ENCODE results near the gene MRPL16.

Gene MRPL16

DNA sequence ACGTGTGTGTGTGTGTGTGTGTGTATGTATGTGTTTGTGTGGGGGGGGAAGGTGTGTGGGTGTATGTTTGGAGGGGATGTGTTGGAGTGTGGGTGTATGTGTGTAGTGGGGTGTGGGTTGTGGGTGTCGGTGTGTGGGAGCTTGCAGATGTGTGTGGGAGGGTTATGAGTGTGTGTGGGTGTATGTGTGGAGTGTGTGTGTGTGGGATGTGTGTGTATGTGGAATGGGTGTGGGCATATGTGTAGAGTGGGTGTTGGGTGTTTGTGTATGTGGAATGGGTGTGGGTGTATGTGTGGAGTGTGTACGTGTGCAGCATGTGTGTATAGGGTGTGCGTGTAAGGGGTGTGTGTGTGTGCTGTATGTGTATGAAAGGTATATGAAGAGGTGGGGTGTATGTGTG lies 40.8 kb downstream of the MRPL16 start:
- DNase-seq = no peak

DNA sequence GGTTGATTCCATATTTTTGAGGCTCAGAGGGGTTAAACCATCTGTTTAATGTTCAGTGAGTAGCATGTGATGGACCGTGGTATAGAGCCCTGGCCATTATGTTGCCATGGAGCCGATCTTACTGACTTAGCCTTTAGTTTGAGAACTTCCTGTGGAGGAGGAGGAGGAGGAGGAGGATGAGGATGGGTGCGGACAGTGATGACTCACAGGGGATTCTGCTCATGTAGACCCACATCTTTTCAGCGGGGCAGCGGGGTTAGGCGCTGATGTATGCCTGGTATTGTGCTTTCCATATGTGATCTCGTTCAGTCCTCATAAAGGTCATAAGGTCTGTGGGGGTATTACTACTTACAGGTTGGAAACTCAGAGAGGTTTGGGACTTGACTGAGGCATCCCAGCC lies 41.5 kb downstream of the MRPL16 start:
- DNase-seq = no peak

DNA sequence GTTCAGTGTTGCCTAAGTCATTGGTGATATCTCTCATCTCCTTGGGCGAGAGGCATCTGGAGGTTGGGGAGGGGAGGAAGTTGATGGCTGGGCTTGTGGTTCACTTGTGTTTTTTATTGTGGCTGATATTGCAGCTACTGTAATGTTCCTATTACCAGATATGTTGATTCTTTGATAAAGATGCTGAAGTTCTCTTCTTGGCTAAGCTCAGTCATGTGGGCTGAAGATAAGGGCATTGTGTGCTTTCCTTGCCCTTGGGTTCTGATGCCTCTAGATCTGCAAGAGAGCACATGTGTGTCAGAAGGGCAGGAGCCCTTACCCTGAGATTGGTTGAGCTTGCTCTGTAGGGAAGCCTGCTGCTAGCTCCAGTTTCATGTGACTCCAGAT lies 43.4 kb downstream of the MRPL16 start:
- no peak for DNase-seq

DNA sequence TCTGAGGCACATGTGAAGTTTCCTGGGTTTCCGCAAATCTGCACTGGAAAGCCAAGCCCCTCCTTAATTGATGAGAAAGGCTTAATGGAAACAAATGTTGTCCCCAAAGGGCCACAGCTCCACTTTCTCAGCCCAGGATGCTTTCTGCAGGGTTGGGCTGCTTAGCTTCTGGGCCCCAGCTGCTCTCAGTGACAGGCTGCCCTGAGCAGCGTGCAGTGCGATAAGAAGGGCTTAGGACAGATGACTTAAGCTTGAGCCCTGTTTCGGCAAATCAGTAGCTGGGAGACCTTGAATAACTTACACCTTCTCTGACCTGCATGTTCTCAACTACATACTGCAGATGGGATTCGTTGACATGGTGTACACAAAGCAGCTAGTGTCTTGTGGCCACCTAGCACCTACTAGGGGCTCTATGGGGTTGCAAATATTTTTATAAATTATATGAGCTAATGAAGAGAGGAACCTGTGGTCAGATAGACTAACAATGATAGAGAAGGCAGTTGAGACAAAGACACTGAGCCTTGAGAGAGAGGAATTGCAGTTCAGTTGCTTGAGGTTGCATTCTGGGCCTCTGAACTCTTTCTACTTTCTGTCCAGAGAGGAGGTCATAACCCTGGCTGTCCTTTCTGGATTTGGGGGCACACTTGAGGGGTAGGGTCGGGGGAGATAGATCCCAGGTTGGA lies 43.9 kb downstream of the MRPL16 start:
- no peak for DNase-seq

DNA sequence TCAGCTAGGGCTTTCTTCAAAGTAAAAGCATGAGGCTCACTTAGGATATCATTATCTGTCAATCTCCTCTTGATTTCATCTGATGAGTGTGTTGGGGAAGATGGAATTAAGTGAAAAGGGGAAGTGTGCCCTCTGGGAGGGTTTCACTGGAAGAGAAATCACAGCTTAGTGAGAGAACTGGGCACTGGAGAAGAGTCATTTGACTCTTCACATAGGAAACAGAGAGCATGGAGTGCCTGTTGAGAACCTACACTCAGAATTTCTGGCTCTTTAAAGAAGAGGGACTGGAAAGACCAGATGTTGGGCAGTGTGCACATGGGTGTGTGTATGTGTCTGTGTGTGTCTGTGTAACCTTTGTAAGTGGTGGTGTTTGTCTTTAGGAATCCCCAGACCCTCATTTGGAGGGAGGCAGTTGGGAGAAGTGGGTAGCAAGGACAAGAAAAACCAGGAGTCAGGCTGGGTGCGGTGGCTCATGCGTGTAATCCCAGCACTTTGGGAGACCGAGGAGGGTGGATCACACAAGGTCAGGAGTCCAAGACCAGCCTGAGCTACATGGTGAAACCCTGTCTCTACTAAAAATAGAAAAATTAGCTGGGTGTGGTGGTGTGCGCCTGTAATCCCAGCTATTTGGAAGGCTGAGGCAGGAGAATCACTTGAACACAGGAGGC lies 45.4 kb downstream of the MRPL16 start:
- no peak for DNase-seq

DNA sequence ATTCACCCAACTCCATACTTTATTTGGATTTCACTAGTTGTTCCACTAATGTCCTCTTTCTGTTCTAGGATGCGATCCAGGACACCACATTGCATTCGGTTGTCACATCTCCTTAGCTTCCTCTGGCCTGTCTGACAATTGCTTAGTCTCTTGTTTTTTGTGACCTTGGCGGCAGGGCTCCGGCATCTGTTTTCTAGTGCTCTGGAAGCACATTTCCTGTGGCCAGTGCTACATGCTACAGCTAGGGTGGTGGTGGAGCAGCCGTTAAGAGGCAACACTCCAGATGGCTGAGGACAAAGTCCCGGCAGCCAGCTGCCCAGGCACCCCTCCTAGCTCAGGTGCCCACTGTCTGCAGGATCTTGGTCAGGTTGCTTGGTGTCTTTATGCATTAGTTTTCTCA lies 48.6 kb downstream of the MRPL16 start:
- no peak for DNase-seq

DNA sequence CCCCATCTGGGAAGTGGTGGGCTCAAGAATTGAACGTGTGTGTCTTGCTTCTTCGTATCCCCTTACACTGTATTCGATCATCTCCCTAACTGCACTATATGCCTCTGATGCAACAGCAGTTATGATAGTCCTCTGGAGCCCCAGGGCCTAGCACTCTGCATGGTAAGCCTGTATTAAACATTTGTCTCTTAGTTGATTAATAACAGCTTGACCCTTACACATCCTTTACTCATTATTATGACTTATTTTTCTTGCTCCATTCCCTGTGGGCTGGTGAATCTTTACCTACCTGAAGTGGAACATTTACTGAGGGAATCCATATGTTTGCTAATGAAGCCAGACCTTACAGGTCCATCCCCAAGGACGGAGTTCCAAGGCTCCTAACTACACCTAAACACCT lies 49.8 kb downstream of the MRPL16 start:
- no peak for DNase-seq

DNA sequence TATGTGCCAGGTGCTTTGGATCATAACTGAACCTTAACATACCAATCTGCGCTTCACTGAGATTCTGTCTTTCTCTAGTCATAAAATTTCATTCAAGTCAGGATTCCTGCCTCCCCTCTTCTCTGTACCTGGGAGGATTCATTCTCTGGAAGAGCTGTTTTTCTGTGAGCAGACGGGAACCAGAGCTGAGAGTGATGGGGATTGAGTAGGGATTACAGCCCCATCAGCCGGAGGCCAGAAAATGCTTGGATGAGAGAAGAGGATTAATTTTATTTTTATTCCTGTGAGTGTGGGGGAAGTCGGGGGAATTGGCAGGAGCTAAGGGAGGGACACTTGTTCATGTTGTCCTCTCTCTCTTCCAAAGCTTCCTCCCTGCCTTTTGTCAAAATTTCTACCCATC lies 50.7 kb downstream of the MRPL16 start:
- no peak for DNase-seq

DNA sequence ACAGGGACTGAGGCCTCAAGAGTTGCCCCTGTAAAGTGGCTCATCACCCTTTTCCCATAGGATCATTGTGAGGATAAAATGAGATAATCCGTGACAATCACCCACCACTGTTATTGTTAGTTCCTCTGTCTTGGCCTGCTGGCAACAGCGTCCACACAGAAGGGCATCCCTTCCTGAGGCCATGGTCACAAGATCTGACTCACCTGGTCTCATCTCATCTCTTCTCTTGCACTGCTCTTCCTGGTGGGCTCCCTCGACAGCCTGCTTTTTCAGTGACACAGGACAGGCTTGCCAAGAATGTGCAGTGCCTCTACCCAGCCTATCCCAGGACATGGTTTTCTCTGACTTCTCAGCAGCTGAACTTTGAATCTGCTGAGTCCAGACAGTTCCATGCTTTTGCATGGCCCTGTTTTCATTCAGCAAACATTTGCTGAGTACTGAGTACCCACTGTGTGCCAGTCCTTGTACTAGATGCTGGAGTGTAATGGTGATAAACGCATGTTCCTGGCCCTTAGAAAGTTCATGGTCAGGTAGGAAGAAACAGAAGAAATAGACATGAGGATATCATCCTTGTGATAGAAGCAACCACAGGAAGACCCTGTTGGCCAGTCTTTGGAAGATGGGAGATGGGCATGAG lies 52.1 kb downstream of the MRPL16 start:
- no peak for DNase-seq

DNA sequence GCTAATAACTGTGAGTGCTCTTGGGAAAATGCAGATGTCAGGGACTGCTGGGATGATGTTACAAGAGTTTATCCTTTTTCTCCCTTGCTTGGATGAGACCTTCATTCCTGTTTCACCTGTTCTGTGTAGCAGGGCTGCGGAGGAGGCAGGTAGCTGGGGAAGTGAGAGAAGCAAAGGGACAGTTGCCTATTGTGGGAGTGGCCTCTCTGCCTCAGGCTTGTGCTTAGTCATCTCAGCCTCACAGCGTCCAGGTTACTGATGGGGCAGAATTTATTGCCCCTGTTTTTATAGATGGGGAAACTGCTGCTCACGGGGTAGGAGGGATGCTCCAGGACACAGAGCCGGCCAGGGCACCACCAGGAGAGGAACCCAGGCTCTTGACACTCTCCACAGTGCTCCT lies 53.7 kb downstream of the MRPL16 start:
- DNase-seq = no peak

DNA sequence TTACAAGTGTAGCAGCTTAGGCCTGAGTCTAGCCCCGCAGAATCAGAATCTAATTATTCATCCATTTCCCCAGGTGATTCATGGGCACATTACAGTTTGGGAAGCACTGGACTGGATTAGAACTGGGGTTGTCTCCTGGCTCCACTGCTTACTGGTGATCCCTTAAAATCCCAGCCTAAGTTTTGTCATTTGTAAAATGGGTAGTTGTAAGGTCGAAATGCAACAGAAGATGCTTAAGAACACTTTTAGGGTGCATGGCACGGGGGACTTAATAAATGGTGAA lies 54.1 kb downstream of the MRPL16 start:
- DNase-seq = no peak

All from hippocampal formation (tissue), 2 donors.